ENCODE data around the gene NTRK2.

DNA sequence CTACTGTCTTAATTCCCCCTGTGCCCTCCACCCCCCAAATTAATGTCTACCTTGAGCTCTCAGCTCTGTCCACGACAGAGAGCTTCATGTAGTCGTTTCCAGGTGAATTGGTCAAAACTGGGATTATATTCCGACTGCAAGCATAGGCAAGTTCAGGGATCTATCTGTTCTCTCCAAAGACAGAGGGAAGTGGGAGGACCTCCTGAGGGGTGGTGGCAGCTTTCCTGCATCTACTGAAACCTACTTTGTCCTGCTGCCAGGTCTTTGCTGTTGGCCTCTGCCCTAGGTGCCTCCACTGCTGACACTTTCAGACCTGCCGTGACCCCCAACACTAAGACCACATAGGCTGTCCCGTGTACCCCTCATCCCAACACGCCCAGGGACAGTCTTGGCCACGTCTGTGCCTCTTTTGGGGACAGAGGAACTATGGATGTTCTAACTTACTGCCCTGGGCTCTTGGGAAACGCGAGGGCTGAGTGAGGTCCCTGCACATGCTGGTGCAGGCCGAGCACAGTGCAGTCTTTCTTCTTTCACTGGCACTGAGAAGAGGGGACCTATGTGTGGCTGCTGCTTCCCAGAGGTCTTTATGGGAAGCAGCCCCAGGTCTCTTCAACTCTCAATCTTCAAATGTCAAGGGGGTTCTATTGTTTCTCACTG is 125.6 kb downstream of the NTRK2 start:
- TF ChIP-seq, protein P1, sequence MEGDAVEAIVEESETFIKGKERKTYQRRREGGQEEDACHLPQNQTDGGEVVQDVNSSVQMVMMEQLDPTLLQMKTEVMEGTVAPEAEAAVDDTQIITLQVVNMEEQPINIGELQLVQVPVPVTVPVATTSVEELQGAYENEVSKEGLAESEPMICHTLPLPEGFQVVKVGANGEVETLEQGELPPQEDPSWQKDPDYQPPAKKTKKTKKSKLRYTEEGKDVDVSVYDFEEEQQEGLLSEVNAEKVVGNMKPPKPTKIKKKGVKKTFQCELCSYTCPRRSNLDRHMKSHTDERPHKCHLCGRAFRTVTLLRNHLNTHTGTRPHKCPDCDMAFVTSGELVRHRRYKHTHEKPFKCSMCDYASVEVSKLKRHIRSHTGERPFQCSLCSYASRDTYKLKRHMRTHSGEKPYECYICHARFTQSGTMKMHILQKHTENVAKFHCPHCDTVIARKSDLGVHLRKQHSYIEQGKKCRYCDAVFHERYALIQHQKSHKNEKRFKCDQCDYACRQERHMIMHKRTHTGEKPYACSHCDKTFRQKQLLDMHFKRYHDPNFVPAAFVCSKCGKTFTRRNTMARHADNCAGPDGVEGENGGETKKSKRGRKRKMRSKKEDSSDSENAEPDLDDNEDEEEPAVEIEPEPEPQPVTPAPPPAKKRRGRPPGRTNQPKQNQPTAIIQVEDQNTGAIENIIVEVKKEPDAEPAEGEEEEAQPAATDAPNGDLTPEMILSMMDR (IDR thresholded peaks at IDR 0.05): no peak
- TF ChIP-seq POLR2A (IDR thresholded peaks at IDR 0.05) (no peak), EP300 (IDR thresholded peaks at IDR 0.05) (no peak), POLR2AphosphoS5 (IDR thresholded peaks at IDR 0.05) (no peak)
